Suprapubic skin (tissue), 4 donors: ENCODE results near the gene SMC6.

Experiments used
- EP300 ChIP-seq: sonication (generic); formaldehyde crosslinking; IDR thresholded peaks from one replicate; pipeline ENCODE4 v1.6.1; 2017; ENCODE audit warnings: antibody characterized with exemption
- POLR2A ChIP-seq, 2 donors: fragments of 450-650 bp; IDR thresholded peaks; one replicate each; pipeline ENCODE4 v1.6.1; 2017; ENCODE audit warnings: antibody characterized with exemption in 2 of 2, mild to moderate bottlenecking in 2 of 2, moderate library complexity in 2 of 2
- POLR2AphosphoS5 ChIP-seq, 3 donors: sonication (generic); formaldehyde crosslinking; IDR thresholded peaks; one replicate each; pipeline ENCODE4 v1.6.1; 2017; ENCODE audit warnings: antibody characterized with exemption in 3 of 3
- TF ChIP-seq, protein P1 (sequence below), 2 donors: fragments of 200-600 bp in 1 of 2; fragments of 450-650 bp in 1 of 2; sonication (generic) in 1 of 2; IDR thresholded peaks; one replicate each; pipeline ENCODE4 v1.5.1; 2016 to 2019; ENCODE audit warnings: antibody characterized with exemption in 2 of 2, mild to moderate bottlenecking in 1 of 2, moderate library complexity in 1 of 2

DNA sequence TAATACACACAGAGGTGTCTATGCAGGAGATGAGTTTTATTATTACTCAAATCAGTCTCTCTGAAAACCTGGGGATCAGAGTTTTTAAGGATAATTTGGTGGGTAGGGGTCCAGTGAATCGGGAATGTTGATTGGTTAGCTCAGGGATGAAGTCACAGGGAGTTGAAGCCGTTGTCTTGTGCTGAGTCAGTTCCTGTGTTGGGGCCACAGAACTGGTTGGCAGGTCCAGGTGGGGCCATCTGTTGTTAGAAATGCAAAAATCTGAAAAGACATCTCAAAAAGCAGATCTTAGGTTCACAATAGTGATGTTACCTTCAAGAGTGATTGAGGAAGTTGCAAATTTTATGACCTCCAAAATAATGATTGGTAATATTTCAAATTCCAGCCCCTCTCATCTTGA is 126.2 kb downstream of the SMC6 start:
- TF ChIP-seq, protein P1, sequence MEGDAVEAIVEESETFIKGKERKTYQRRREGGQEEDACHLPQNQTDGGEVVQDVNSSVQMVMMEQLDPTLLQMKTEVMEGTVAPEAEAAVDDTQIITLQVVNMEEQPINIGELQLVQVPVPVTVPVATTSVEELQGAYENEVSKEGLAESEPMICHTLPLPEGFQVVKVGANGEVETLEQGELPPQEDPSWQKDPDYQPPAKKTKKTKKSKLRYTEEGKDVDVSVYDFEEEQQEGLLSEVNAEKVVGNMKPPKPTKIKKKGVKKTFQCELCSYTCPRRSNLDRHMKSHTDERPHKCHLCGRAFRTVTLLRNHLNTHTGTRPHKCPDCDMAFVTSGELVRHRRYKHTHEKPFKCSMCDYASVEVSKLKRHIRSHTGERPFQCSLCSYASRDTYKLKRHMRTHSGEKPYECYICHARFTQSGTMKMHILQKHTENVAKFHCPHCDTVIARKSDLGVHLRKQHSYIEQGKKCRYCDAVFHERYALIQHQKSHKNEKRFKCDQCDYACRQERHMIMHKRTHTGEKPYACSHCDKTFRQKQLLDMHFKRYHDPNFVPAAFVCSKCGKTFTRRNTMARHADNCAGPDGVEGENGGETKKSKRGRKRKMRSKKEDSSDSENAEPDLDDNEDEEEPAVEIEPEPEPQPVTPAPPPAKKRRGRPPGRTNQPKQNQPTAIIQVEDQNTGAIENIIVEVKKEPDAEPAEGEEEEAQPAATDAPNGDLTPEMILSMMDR (IDR thresholded peaks at IDR 0.05) = no peak
- no peak for TF ChIP-seq POLR2A (IDR thresholded peaks at IDR 0.05)
- no peak for TF ChIP-seq POLR2AphosphoS5 (IDR thresholded peaks at IDR 0.05)
- TF ChIP-seq EP300 = no peak
